Trophoblast cell (in vitro differentiated cells and primary cell): Measurements from ENCODE around the gene ATF4.

Source experiments
- DNase-seq, 2 donors: peaks; one replicate each; pipeline ENCODE4 v3.0.0-alpha.2; 2016
- H2AFZ ChIP-seq: 2 replicates; pipeline ENCODE4 v1.6.1; 2013; ENCODE audit warnings: low read length, moderate library complexity, mild to moderate bottlenecking; ENCODE audit not compliant: insufficient read depth, poor library complexity
- H2AK5ac ChIP-seq: 2 replicates; pipeline ENCODE4 v1.6.1; 2013; ENCODE audit warnings: mild to moderate bottlenecking, low read length
- H2BK120ac ChIP-seq: 2 replicates; pipeline ENCODE4 v1.6.1; 2013; ENCODE audit warnings: low read length, mild to moderate bottlenecking, moderate library complexity; ENCODE audit not compliant: insufficient read depth, poor library complexity
- H2BK12ac ChIP-seq: 2 replicates; pipeline ENCODE4 v1.6.1; 2013; ENCODE audit warnings: mild to moderate bottlenecking, low read length, moderate library complexity
- H2BK5ac ChIP-seq: 2 replicates; pipeline ENCODE4 v1.6.1; 2013; ENCODE audit warnings: low read length, low read depth, moderate library complexity, mild to moderate bottlenecking; ENCODE audit not compliant: poor library complexity
- H3K14ac ChIP-seq: 2 replicates; pipeline ENCODE4 v1.6.1; 2013; ENCODE audit warnings: mild to moderate bottlenecking, low read length
- H3K18ac ChIP-seq: 2 replicates; pipeline ENCODE4 v1.6.1; 2013; ENCODE audit warnings: mild to moderate bottlenecking, low read length
- H3K23ac ChIP-seq: 2 replicates; pipeline ENCODE4 v1.6.1; 2013; ENCODE audit warnings: low read length
- H3K27ac ChIP-seq: 2 replicates; pipeline ENCODE4 v1.5.1; 2013; ENCODE audit warnings: low read depth, mild to moderate bottlenecking, inconsistent platforms, low read length, moderate library complexity
- H3K27me3 ChIP-seq: 2 replicates; pipeline ENCODE4 v1.6.1; 2013; ENCODE audit warnings: inconsistent platforms, mild to moderate bottlenecking, low read length, moderate library complexity; ENCODE audit not compliant: insufficient read depth
- H3K36me3 ChIP-seq, 2 experiments: 1 replicate in 1 of 2; 2 replicates in 1 of 2; pipeline ENCODE4 v1.6.1; 2013; ENCODE audit warnings: low read length in 2 of 2, mild to moderate bottlenecking in 2 of 2, moderate library complexity in 1 of 2; ENCODE audit not compliant: insufficient read depth in 2 of 2, control insufficient read depth in 1 of 2
- H3K4ac ChIP-seq: 2 replicates; pipeline ENCODE4 v1.6.1; 2013; ENCODE audit warnings: low read depth, mild to moderate bottlenecking, low read length, moderate library complexity
- H3K4me1 ChIP-seq, 2 experiments: 1 replicate in 1 of 2; 2 replicates in 1 of 2; pipeline ENCODE4 v1.6.1; 2013; ENCODE audit warnings: low read length in 2 of 2, mild to moderate bottlenecking in 2 of 2, moderate library complexity in 1 of 2; ENCODE audit not compliant: insufficient read depth in 2 of 2, control insufficient read depth in 1 of 2
- H3K4me2 ChIP-seq: 2 replicates; pipeline ENCODE4 v1.6.1; 2013; ENCODE audit warnings: inconsistent platforms, mild to moderate bottlenecking, low read length, moderate library complexity
- H3K4me3 ChIP-seq: 2 replicates; pipeline ENCODE4 v1.5.1; 2013; ENCODE audit warnings: mild to moderate bottlenecking, low read depth, low read length, inconsistent platforms
- H3K79me1 ChIP-seq: one replicate; pipeline ENCODE4 v1.6.1; 2013; ENCODE audit warnings: low read length
- H3K79me2 ChIP-seq: 2 replicates; pipeline ENCODE4 v1.6.1; 2013; ENCODE audit warnings: low read length, mild to moderate bottlenecking; ENCODE audit not compliant: control insufficient read depth, insufficient read depth, poor library complexity
- H3K9ac ChIP-seq: 2 replicates; pipeline ENCODE4 v1.6.1; 2013; ENCODE audit warnings: mild to moderate bottlenecking, low read length
- H3K9me3 ChIP-seq: 2 replicates; pipeline ENCODE4 v1.6.1; 2013; ENCODE audit warnings: low read depth, mild to moderate bottlenecking, control low read depth, inconsistent platforms, low read length; ENCODE audit not compliant: insufficient read depth
- H4K12ac ChIP-seq: 2 replicates; pipeline ENCODE4 v1.6.1; 2013; ENCODE audit warnings: low read depth, mild to moderate bottlenecking, low read length, moderate library complexity
- H4K8ac ChIP-seq: 2 replicates; pipeline ENCODE4 v1.6.1; 2013; ENCODE audit warnings: low read depth, mild to moderate bottlenecking, low read length, moderate library complexity
- H4K91ac ChIP-seq: one replicate; pipeline ENCODE4 v1.6.1; 2013; ENCODE audit warnings: low read depth, mild to moderate bottlenecking, low read length, moderate library complexity
- WGBS: extraction: QIAGEN DNeasy Blood & Tissue Kit; methylation state at CpG from one replicate; pipeline ENCODE4 v1.1.7; 2013; ENCODE audit warnings: missing lambda C conversion rate; ENCODE audit not compliant: insufficient read length, insufficient coverage; ENCODE audit errors: extremely low coverage; 5-methylcytosine and 5-hydroxymethylcytosine counted together

ATF4 gene

DNA sequence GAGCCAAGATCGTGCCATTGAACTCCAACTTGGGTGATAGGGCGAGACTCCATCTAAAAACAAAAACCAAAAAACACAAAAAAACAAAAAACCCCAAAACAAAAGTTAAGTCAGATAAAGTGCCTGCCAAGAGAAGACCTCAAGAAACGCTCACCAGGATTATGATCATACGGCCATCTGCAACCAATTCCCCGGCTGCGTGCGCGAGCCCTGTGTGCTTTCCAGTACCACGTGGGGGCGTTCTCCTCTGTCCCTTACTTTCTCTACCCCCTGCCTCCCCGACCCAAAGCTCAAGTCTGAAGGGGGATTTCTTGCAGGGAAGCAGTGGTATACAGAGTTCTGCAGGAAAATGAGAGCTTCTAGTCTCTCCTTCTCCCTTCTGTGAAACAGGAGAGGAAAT, 22.7 kb downstream of the ATF4 start:
- DNase-seq: no peak
- Histone ChIP-seq H3K23ac (no peak overlapping the region), H2BK5ac (no peak overlapping the region), H2BK12ac (no peak overlapping the region), H3K36me3 (no peaks in the 10 kb centered on the region), H3K79me2 (no peaks in the 10 kb centered on the region), H2BK120ac (no peak overlapping the region), H3K18ac (no peak overlapping the region), H2AFZ (no peak overlapping the region), H3K27ac (no peak overlapping the region), H4K8ac (no peak overlapping the region), H4K12ac (no peak overlapping the region), H3K4me3 (no peak overlapping the region), H3K4me1 (no peaks in the 10 kb centered on the region), H3K27me3 (no peaks in the 10 kb centered on the region), H3K14ac (no peak overlapping the region), H4K91ac (no peak overlapping the region), H3K79me1 (no peaks in the 10 kb centered on the region), H3K9ac (no peak overlapping the region), H3K4me2 (no peak overlapping the region), H2AK5ac (no peak overlapping the region), H3K9me3 (peaks cover 2% of the 10 kb centered on the region), H3K4ac (no peak overlapping the region)
- no CpG with 5 or more reads among the region's 11 CpGs for WGBS

DNA sequence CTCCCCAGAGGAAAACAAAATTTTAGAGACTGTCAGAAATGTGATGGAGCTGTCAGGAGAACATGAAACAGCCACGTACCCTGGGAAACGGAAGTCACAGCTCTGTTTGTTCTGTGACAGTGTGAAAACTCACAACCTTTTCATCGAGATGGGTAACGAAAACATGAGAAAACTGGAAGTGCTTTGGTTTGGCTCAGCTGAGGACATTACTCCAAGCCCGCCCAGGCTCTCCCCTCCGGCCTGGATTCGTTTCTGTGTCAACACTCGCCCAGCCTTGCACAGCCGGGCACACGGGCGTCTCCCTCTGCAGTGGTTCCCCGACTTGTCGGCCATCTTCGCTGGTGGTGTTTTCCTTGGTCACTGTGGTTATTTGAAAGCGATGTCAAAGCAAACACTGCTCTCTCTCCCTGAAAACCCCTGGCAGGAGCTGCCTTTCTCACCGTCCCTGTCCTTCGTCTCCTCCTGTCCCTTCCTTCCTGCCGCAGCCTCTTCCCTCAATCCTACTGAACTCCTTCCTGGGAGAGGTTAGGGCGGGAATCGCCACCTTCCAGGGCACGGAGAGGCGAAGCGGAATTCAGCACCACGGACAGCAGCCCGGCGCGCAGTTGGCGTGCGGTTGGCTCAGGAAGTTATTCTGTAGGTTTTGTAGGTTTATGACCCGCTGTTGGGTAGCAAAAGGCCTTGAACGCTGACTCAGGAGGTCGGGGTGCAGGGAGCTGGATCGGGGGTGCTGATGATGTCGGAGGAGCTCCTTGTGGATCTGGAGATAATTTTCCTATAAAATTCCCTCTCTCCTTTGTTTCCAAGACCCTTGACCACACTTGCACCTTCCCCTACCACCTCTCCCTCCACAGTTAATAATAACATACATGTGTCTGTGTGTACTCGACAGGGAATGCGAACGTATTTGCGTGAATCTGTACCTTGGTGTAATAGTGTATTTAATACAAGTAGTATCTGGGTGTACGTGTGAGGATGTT, 25.3 kb downstream of the ATF4 start:
- H3K36me3 ChIP-seq: no peaks in the 10 kb centered on the region
- H2BK5ac ChIP-seq: no peak overlapping the region
- H3K9ac ChIP-seq: no peak overlapping the region
- WGBS: no CpG with 5 or more reads among the region's 39 CpGs
- no peak overlapping the region for H3K4me2 ChIP-seq
- H2BK120ac ChIP-seq: no peak overlapping the region
- H3K14ac ChIP-seq: no peak overlapping the region
- H4K12ac ChIP-seq: no peak overlapping the region
- H3K4me1 ChIP-seq: no peaks in the 10 kb centered on the region
- H4K8ac ChIP-seq: no peak overlapping the region
- H3K27ac ChIP-seq: no peak overlapping the region
- no peak overlapping the region for H3K4me3 ChIP-seq
- no peak overlapping the region for H2AK5ac ChIP-seq
- no peak overlapping the region for H3K23ac ChIP-seq
- H2AFZ ChIP-seq: no peak overlapping the region
- no peak overlapping the region for H4K91ac ChIP-seq
- H3K79me2 ChIP-seq: no peaks in the 10 kb centered on the region
- H3K79me1 ChIP-seq: no peaks in the 10 kb centered on the region
- no peaks in the 10 kb centered on the region for H3K27me3 ChIP-seq
- peak in 1 of 2 donors; percentile 75 for DNase-seq
- H3K18ac ChIP-seq: no peak overlapping the region
- H2BK12ac ChIP-seq: no peak overlapping the region
- no peak overlapping the region for H3K4ac ChIP-seq
- H3K9me3 ChIP-seq: peaks cover 2% of the 10 kb centered on the region

DNA sequence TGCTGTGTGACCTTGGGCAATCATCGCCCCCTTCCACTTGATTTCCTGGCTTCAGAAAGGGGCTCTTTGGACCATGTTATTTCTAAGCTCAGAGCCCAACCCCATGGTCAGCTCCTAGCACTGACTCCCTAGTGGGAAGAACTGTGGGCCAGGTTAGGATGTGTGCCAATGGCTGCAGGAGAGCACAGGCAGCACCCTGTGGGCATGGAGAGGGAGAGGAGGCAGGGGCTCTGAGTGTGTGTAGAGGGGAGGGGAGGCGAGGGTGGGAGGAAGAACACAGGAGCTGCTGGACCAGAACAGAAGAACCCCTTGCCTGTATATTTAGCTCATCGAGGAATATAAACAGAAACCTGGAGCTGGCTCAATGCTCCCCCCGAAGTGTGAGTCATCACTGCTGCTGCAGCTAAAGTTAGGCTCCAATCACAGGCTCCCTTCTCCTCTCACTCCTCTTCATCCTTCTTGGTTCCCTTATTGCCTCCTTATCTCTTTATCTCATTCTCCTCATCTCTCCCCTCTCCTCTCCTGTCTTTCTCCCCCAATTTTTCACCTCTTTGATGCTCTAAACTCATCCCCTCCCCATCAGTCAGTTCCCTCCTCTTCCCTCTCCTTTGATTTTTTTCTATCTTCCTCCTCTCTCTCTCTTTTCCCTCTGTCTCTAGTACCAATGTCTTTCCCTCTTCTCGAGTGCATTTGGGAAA, 26.7 kb downstream of the ATF4 start:
- Histone ChIP-seq H3K4me2 (no peak overlapping the region), H2BK12ac (no peak overlapping the region), H4K8ac (no peak overlapping the region), H3K36me3 (no peaks in the 10 kb centered on the region), H3K9ac (no peak overlapping the region), H2BK5ac (no peak overlapping the region), H3K4ac (no peak overlapping the region), H3K79me2 (no peaks in the 10 kb centered on the region), H3K14ac (no peak overlapping the region), H3K9me3 (no peaks in the 10 kb centered on the region), H2AK5ac (no peak overlapping the region), H2AFZ (no peak overlapping the region), H3K18ac (no peak overlapping the region), H3K4me3 (no peak overlapping the region), H3K4me1 (no peaks in the 10 kb centered on the region), H3K27ac (no peak overlapping the region), H3K79me1 (no peaks in the 10 kb centered on the region), H4K12ac (no peak overlapping the region), H3K23ac (no peak overlapping the region), H3K27me3 (no peaks in the 10 kb centered on the region), H2BK120ac (no peak overlapping the region), H4K91ac (no peak overlapping the region)
- no peak for DNase-seq
- WGBS: no CpG with 5 or more reads among the region's 5 CpGs

DNA sequence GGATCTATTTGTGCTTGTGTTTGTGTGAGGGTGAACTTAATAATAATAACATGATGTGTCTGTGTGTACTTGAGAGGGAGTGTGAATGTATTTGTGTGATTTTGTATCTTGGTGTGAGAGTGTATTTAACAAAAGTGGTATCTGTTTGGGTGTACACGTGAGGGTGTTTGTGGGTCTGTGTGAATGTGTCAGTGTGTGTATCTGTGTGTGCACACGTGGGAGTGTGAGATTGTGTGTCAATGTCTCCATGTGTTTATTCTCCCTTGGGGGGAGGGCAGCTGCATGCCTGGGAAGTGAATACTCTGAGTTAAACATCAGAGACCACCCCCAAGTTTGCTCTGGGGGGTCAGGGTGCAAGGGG, 27.2 kb downstream of the ATF4 start:
- Histone ChIP-seq H3K4ac (no peak overlapping the region), H2BK5ac (no peak overlapping the region), H3K79me2 (no peaks in the 10 kb centered on the region), H3K4me3 (no peak overlapping the region), H3K9ac (no peak overlapping the region), H3K23ac (no peak overlapping the region), H2AFZ (no peak overlapping the region), H4K8ac (no peak overlapping the region), H3K14ac (no peak overlapping the region), H3K27ac (no peak overlapping the region), H3K4me2 (no peak overlapping the region), H3K79me1 (no peaks in the 10 kb centered on the region), H3K36me3 (no peaks in the 10 kb centered on the region), H3K27me3 (no peaks in the 10 kb centered on the region), H2AK5ac (no peak overlapping the region), H4K12ac (no peak overlapping the region), H3K4me1 (no peaks in the 10 kb centered on the region), H2BK12ac (no peak overlapping the region), H2BK120ac (no peak overlapping the region), H3K9me3 (no peaks in the 10 kb centered on the region), H3K18ac (no peak overlapping the region), H4K91ac (no peak overlapping the region)
- DNase-seq: no peak
- WGBS: no CpG with 5 or more reads among the region's 2 CpGs
